KOPT-K1 (cell line): ENCODE measurements around the gene MTMR3.

Experiments
- H3K27ac ChIP-seq: fragments of 200-600 bp; sonication (generic); 2 replicates; pipeline ENCODE4 v1.5.1; 2016; ENCODE audit warnings: antibody characterized with exemption, mild to moderate bottlenecking, low read depth, low read length; ENCODE audit not compliant: poor library complexity, severe bottlenecking
- H3K36me3 ChIP-seq: fragments of 200-600 bp; sonication (generic); 2 replicates; pipeline ENCODE4 v1.5.1; 2017; ENCODE audit warnings: antibody characterized with exemption, mild to moderate bottlenecking, low read length, moderate library complexity; ENCODE audit not compliant: insufficient read depth
- H3K9me3 ChIP-seq: fragments of 200-600 bp; sonication (generic); 2 replicates; pipeline ENCODE4 v1.5.1; 2017; ENCODE audit warnings: antibody characterized with exemption, low read length, mild to moderate bottlenecking; ENCODE audit not compliant: insufficient read depth, poor library complexity, severe bottlenecking

The MTMR3 gene

DNA sequence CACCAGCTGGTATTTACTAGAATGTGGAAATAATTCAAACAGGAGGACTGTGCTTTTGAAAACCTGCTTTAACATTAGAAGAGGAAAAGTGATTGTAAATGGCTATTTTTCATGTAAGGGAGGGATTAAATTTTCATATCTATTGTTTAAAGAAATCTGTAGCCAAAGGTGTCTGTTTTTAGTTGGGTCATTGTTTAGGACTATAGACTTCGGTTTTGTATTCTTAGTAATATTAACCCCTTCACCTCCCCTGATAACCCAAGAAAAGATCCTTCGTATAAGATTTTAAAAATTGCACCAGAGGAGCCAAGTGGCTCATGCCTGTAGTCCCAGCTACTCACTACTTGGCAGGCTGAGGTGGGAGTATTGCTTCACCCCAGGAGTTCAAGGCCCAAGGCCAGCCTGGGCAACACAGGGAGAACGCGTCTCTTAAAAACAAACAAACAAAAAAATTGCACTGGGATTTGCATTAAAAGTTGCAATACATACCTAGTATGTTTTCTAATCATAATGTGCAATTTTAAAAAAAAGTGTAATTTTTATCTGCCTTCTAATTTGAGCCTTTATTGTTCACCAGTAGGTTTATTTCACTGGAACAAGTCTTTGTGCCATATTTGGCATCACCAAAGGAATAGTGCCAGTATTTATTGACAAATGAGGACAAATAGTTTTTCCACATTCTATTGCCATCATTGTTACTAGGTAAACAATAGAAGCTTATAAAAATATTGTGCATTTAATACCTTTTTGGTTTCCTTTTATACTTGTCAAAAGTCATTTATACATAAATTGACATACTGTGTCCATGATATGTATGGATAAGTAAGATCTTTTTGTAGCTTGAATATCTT, 34.3 kb downstream of the MTMR3 start:
- Histone ChIP-seq H3K27ac (no peak overlapping the region), H3K36me3 (no peaks in the 10 kb centered on the region), H3K9me3 (no peaks in the 10 kb centered on the region)

DNA sequence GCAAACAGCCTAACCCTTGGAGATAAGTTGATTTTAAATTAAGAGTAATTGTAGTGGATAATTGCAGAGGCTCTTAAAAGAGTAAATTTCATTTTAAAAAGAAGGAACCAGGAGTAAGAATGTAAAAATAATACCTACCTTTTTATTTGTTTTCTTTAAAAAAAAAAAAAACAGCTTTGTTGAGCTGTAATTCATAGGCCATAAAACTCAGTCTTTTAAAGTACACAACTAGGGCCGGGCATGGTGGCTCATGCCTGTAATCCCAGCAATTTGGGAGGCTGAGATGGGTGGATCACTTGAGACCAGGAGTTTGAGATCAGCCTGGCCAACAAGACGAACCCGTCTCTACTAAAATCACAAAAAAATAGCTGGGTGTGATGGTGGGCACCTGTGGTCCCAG, 42.4 kb downstream of the MTMR3 start:
- no peaks in the 10 kb centered on the region for H3K36me3 ChIP-seq
- no peak overlapping the region for H3K27ac ChIP-seq
- H3K9me3 ChIP-seq: no peaks in the 10 kb centered on the region

DNA sequence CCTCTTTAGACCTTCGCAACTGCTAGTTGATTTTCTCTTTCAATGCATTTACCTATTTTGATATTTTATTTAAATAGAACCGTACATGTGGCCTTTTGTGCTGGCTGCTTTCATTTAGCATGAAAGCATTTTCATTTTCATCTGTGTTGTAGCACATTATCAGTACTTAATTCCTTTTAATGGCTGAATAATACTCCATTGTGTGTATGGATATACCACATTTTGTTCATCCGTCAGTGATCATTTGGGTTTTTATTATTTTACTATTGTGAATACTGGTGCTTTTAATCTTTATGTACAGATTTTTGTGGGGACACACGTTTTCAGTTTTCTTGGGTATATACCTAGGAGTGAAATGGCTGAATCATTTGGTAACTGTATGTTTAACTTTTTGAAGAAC, 43.1 kb downstream of the MTMR3 start:
- Histone ChIP-seq H3K9me3 (no peaks in the 10 kb centered on the region), H3K27ac (no peak overlapping the region), H3K36me3 (no peaks in the 10 kb centered on the region)

DNA sequence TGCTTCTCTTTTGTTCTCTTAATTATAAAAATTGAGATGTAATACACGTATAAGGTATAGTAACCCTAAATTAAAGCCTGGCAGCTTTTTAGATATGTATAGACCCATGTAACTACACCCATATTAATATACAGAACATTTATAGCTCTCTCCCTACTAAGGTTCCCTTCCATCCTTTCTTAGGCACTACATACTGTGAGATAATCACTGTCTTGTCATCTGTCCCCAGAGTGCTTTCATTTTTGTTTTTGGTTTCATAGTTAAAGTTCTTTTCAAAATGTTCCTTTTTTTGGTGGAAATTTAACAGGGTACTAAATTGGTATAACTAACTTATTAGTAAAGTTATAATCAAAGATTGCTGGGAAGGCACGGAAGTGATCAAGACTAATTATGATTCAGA, 49.2 kb downstream of the MTMR3 start:
- H3K9me3 ChIP-seq: no peaks in the 10 kb centered on the region
- no peaks in the 10 kb centered on the region for H3K36me3 ChIP-seq
- H3K27ac ChIP-seq: no peak overlapping the region

DNA sequence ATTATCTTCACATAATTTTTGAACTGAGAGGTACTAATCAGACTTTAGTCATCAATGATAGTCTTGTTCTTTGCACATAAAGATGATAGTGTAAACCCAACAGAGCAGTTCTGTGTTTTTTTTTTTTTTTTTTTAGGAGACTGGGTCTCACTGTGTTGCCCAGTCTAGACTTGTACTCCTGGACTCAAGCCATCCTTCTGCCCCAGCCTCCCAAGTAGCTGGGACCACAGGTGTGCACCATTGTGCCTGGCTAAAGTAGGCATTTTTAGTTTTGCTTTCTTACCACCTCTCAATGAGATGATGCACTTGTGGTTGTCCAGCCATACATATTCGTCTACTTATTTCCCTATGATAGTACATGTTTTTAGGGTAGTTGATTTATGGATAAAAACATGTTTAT, 50.6 kb downstream of the MTMR3 start:
- no peaks in the 10 kb centered on the region for H3K36me3 ChIP-seq
- H3K27ac ChIP-seq: no peak overlapping the region
- H3K9me3 ChIP-seq: no peaks in the 10 kb centered on the region

DNA sequence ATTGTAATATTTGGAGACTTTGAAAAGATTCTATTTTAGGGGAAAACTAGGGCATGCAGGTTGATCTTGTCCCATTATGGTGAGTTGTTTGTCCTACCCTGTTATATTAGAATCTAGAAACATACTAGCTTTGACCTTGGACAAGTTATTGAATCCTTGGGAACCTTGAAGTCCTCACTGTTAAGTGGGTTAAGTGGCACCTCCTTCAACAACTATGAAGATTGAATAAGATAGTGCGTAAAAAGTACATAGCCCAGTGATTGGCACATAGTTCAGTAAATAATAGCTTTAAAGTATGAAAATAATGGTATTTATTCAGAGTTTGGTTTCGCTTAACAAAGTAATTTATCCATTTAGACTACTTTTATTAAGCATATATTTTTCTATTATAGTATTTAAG, 51.6 kb downstream of the MTMR3 start:
- peaks cover 3% of the 10 kb centered on the region for H3K9me3 ChIP-seq
- no peak overlapping the region for H3K27ac ChIP-seq
- no peaks in the 10 kb centered on the region for H3K36me3 ChIP-seq

DNA sequence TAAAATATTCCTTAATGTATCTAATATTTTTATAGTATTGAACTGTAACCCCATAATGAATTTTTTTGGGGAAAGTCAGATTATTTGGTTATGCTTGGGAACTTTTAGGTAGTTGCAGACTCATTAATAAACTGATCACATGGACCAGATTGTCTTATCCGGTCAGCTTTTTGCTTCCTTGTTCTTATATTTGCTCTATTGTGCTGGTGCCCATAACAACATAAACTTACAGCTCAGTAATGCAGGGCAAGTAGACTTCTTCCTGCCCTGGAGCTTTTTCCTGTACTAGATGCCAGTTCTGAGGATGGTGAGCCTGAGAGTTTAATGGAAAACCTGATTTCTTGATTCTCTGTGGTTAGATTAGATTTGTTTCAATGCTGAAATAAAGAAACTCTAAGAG, 53.2 kb downstream of the MTMR3 start:
- no peaks in the 10 kb centered on the region for H3K36me3 ChIP-seq
- no peak overlapping the region for H3K27ac ChIP-seq
- peaks cover 16% of the 10 kb centered on the region for H3K9me3 ChIP-seq

DNA sequence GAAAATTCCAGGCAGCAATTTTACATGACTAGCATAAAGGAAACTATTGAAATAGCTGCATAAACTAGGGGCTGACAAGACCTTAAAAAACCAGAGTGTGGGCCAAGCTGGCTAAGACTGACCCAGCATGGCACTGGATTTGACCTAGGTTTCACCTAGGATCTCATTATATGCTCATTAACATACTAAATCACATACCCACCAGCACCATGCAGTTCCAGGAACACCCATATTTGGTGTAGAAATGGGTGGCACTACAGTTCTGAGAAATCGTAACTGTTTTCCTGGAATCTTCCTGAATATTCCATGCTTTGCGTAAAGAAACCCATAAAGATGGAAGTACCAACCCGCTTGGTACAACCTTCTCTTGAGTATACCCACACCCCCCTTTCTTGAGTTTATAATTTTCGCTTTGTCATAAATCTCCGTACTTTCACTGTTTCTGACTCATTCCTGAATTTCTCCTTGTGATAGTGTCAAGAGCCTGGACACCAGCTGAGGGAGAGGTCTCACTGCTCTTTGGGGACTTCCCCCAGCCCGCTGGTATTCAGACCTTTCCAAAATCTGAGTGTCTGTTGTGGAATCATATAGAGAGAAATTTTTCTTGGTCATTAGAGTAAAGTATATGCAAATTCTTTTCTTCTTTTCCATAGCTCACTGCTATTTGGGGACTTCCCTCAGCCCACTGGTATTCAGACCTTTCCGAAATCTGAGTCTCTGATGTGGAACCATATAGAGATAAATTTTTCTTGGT, 55.1 kb downstream of the MTMR3 start:
- Histone ChIP-seq H3K9me3 (peaks cover 30% of the 10 kb centered on the region), H3K27ac (no peak overlapping the region), H3K36me3 (no peaks in the 10 kb centered on the region)

DNA sequence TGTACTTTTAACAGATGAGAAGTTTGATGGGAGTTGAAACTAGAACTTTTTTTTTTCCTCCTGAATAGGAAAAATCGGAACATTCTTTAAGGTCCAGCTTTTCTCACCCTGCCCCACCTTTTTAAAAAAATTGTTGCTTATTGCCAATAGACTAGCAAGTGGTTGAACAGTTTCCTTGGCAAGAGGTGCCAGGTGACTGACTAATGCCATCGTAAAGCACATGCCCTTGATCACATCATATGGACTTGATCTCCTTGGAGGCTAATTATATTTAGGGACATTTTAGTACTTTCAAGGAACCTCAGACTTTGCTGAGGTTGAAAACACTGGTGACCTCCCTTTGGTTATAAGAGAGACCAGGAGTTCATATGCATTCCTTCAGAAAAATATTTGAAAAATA, 57.6 kb downstream of the MTMR3 start:
- no peaks in the 10 kb centered on the region for H3K36me3 ChIP-seq
- no peak overlapping the region for H3K27ac ChIP-seq
- peaks cover 30% of the 10 kb centered on the region for H3K9me3 ChIP-seq

DNA sequence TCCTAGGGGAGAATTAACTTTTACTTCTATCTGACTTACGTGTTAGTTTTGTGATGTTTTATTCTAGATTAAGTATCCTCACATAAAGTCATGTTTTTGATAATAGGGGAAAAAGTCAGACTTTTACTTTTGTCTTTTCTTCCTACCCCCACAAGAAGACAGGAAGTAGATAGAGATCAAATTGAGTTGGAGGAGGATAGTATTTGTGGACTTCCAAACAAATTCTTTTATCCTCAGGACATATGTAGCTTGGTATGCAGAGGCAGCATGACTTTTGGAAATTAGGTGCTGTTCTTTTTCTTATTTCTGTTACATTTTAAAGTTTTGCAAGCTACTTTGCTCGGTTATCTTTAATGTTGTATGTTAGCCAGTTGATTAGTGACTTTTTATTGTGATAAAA, 61.4 kb downstream of the MTMR3 start:
- Histone ChIP-seq H3K9me3 (peaks cover 30% of the 10 kb centered on the region), H3K36me3 (no peaks in the 10 kb centered on the region), H3K27ac (no peak overlapping the region)

DNA sequence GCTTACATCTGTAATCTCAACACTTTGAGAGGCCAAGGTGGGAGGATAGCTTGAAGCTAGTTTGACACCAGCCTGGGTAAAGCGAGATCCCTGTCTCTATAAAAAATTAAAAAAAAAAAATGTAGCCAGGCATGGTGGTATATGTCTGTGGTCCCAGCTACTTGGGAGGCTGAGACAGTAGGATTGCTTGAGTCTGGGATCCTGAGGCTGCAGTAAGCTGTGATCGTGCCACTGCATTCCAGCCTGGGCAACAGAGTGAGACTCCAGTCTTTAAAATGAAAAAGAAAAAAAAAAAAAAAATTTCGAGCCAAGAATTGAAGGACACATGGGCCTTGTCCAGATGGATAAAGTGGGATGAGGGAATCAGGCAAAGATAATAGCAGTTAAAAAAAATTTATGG, 62.5 kb downstream of the MTMR3 start:
- H3K9me3 ChIP-seq: peaks cover 19% of the 10 kb centered on the region
- H3K27ac ChIP-seq: no peak overlapping the region
- H3K36me3 ChIP-seq: no peaks in the 10 kb centered on the region

DNA sequence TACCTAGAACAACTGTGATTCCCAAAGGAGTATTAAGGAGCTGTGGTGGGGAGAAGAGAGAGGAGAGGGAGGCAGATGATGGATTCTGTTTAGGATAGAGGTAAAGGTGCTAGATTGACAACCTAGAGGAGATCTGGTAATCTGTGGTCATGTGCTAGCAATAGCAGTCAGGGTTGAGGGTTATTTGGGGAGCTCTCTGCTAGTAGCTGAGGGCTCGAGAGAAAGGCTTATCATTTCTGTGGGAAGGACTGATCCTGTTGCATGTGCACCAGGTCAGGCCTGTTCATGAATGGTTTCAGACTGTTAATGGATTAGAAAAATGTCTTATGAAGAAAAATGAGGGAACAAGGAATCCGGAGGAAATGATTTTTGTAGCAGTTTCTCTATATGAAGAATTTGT, 63.2 kb downstream of the MTMR3 start:
- Histone ChIP-seq H3K36me3 (no peaks in the 10 kb centered on the region), H3K9me3 (peaks cover 14% of the 10 kb centered on the region), H3K27ac (no peak overlapping the region)

DNA sequence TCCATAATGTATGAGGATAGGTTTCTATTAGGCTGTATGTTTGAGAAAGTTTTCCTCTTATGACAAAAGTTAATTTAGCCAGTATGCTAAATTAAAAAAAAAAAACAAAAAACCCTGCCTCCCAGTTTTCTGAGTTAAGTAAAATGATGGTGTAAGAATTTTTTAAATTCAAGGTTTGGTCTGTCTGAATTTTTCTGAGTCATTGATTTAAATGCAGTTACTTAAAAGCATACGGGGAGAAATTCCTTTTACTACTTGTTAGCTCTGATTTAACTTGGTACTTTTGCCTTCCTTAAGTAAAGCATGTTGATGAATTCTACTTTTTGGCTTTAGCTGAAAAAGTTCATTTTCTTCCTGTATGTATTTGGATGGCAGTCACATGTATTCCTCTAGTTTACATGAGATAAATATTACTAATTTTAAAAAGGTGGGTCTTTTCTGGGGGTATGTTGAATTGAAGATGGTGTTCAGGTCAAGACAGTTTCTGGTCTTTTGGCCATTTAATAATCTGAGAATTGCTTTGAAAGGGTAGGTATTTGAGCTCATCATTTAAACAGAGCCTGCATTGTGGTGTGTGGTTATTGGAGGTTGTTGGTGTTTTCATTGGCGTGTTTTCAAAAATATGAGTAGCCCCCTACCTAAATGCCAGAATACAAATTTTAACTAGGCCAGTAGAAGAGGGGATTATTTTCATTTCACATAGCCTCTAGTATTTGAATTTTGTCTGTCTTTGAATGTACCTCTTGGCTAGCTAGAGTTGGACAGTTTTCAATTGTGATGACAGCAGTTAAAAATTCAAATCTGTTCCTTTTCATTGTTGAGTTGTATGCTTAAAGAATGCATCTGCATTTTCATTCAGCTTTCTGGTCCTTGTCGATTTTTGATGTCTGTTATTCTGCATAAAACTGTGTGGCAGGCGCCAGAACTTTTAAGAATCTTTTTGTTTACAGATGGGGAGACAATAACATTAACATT, 64.7 kb downstream of the MTMR3 start:
- H3K36me3 ChIP-seq: no peaks in the 10 kb centered on the region
- peaks cover under 1% of the 10 kb centered on the region for H3K9me3 ChIP-seq
- no peak overlapping the region for H3K27ac ChIP-seq

DNA sequence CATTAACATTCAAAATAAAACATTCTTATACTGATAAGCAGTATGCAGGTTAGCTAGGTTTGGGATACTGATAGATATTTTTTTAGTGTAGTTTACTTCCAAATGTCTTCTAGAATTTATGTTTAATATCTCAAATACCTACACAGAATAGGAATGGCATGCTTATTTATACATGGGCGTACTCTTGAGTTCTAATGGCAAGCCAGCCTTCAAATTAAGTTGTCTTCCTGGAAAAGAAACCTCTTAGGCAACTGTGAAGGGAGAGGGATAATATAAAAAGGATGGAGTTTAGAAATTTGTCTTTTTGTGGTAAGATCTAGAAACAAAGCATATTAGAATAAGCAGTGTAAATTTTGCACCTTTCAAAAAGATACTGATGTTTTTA, 65.4 kb downstream of the MTMR3 start:
- no peak overlapping the region for H3K27ac ChIP-seq
- no peaks in the 10 kb centered on the region for H3K36me3 ChIP-seq
- H3K9me3 ChIP-seq: no peaks in the 10 kb centered on the region

DNA sequence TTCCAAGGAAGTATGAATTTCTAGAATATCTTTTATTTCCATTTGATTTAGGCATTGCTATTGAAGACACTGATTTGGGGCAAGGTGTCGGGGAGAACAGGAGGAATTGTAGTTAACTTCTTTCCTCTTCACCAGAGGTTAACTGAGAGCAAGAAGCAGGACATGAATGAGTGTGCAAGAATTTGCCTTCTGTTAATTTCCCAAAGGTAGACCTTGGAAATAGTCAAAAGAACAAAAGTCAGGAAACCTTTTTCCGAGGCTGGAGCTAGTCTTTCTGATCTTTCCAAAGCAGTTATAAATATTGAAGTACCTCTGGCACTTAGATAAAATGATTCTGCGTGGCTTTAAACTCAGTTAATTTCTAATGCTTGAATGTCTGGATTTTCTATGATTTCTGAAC, 66.9 kb downstream of the MTMR3 start:
- Histone ChIP-seq H3K36me3 (no peaks in the 10 kb centered on the region), H3K9me3 (no peaks in the 10 kb centered on the region), H3K27ac (no peak overlapping the region)
